Sigmoid colon (tissue), 7 donors: Measurements from ENCODE around the gene ATP10A. TPM values are rescaled to one million over a fixed set of nuclear protein-coding genes. Genes with fewer than 3 reads are reported as not detected.

Source experiments
- DNase-seq: peaks from one replicate; pipeline ENCODE4 v3.0.0-alpha.2; 2019
- H3K27ac ChIP-seq, 4 donors: fragments of 200-600 bp; sonication (generic); one replicate each; pipeline ENCODE4 v1.5.1; 2016 to 2019; ENCODE audit warnings: mild to moderate bottlenecking in 1 of 4
- H3K27me3 ChIP-seq, 3 donors: fragments of 200-600 bp; sonication (generic); one replicate each; pipeline ENCODE4 v1.5.1; 2019; ENCODE audit warnings: mild to moderate bottlenecking in 1 of 3
- H3K36me3 ChIP-seq, 4 donors: fragments of 200-600 bp; sonication (generic); one replicate each; pipeline ENCODE4 v1.5.1; 2016 to 2019
- H3K4me1 ChIP-seq, 4 donors: fragments of 200-600 bp; sonication (generic); one replicate each; pipeline ENCODE4 v1.5.1; 2017 to 2019
- H3K4me3 ChIP-seq, 4 donors: fragments of 200-600 bp; sonication (generic); one replicate each; pipeline ENCODE4 v1.5.1; 2017 to 2019; ENCODE audit warnings: mild to moderate bottlenecking in 2 of 4, moderate library complexity in 1 of 4
- H3K9me3 ChIP-seq, 4 donors: fragments of 200-600 bp in 3 of 4; sonication (generic) in 3 of 4; one replicate each; pipeline versions ENCODE4 v1.5.1 to v1.6.1; 2013 to 2019
- CTCF ChIP-seq, 4 experiments: fragments of 450-650 bp in 3 of 4; fragments of 200-600 bp in 1 of 4; IDR thresholded peaks; one replicate each; pipeline ENCODE4 v1.5.1; 2016 to 2019; ENCODE audit warnings: antibody characterized with exemption in 4 of 4, mild to moderate bottlenecking in 3 of 4, moderate library complexity in 2 of 4
- EP300 ChIP-seq, 4 donors: sonication (generic); formaldehyde crosslinking; IDR thresholded peaks; one replicate each; pipeline ENCODE4 v1.6.1; 2017; ENCODE audit warnings: antibody characterized with exemption in 4 of 4
- POLR2A ChIP-seq, 2 donors: fragments of 450-650 bp; IDR thresholded peaks; one replicate each; pipeline ENCODE4 v1.6.1; 2016; ENCODE audit warnings: antibody characterized with exemption in 2 of 2, mild to moderate bottlenecking in 2 of 2, moderate library complexity in 2 of 2
- POLR2AphosphoS5 ChIP-seq, 4 donors: sonication (generic); formaldehyde crosslinking; IDR thresholded peaks; one replicate each; pipeline ENCODE4 v1.6.1; 2017; ENCODE audit warnings: antibody characterized with exemption in 4 of 4
- WGBS, 2 donors: extraction: QIAGEN DNeasy Blood & Tissue Kit; methylation state at CpG; one replicate each; pipeline ENCODE4 v1.1.7; 2013; 5-methylcytosine and 5-hydroxymethylcytosine counted together
- intact Hi-C: fragments of 100-400 bp; cut with DNase I; formaldehyde crosslinking; loops from one replicate; pipeline ENCODE4 v1.15.1; 2023
- polyA plus RNA-seq, 3 donors: library from polyadenylated mRNA; stranded (reverse); fragments of 200-250 nt; gene quantifications; one replicate each; pipeline ENCODE4 v1.2.3, GENCODE V29; 2013
- total RNA-seq, 4 donors: library from RNA; depleted of rRNA; stranded (reverse); fragments of >200 nt; gene quantifications; one replicate each; pipeline ENCODE4 v1.1.0, GENCODE V29; 2016
- donor health status: healthy with polysubstance abuse.
- donor health status: Bipolar disorder and iron deficiency.
- donor health status: healthy.

ATP10A gene
- total and polyA plus RNA-seq, 7 donors, result 0.23 to 7.7 (median 2.9) TPM

GRCh38 chr15:25785641-25786025, 77.5 kb downstream of the ATP10A start:
- H3K36me3 ChIP-seq, result no peaks in the 10 kb centered on the region
- DNase-seq, result peak; percentile 57
- H3K27me3 ChIP-seq, result no peaks in the 10 kb centered on the region
- no peak overlapping the region for H3K4me3 ChIP-seq
- peak overlapping the region in 2 of 4 donors; percentile 73 to 74 for H3K27ac ChIP-seq
- no peaks in the 10 kb centered on the region for H3K9me3 ChIP-seq
- WGBS, 2 donors, result 73 to 77% methylated on average over 9 of the region's 9 CpGs
- TF ChIP-seq EP300 (IDR thresholded peaks at IDR 0.05) (no peak), CTCF (IDR thresholded peaks at IDR 0.05) (no peak), POLR2AphosphoS5 (IDR thresholded peaks at IDR 0.05) (no peak), POLR2A (IDR thresholded peaks at IDR 0.05) (no peak)
- intact Hi-C loops, result loop anchor here (5.0 kb wide), 1 partner anchor 47 kb away; no protein-coding TSS in a partner anchor
- H3K4me1 ChIP-seq, result peaks cover 0 to 69% (median 64%) of the 10 kb centered on the region in 4 donors

GRCh38 chr15:25784876-25785640, 78.1 kb downstream of the ATP10A start:
- H3K9me3 ChIP-seq, result no peaks in the 10 kb centered on the region
- intact Hi-C loops, result loop anchor here (5.0 kb wide), 1 partner anchor 47 kb away; no protein-coding TSS in a partner anchor
- no peak for TF ChIP-seq CTCF (IDR thresholded peaks at IDR 0.05)
- TF ChIP-seq POLR2AphosphoS5 (IDR thresholded peaks at IDR 0.05), result no peak
- TF ChIP-seq POLR2A (IDR thresholded peaks at IDR 0.05), result no peak
- no peak for TF ChIP-seq EP300 (IDR thresholded peaks at IDR 0.05)
- no peaks in the 10 kb centered on the region for H3K27me3 ChIP-seq
- WGBS, 2 donors, result 90 to 91% methylated on average over 17 of the region's 17 CpGs
- H3K27ac ChIP-seq, result peak overlapping the region in 3 of 4 donors; percentile 59 to 74 (median 73)
- peaks cover 0 to 5% (median 0%) of the 10 kb centered on the region in 4 donors for H3K36me3 ChIP-seq
- no peak overlapping the region for H3K4me3 ChIP-seq
- H3K4me1 ChIP-seq, result peaks cover 0 to 63% (median 58%) of the 10 kb centered on the region in 4 donors
- DNase-seq, result peak; percentile 58

GRCh38 chr15:25783607-25784540, 79.3 kb downstream of the ATP10A start:
- Histone ChIP-seq H3K27ac (peak overlapping the region; percentile 31 to 74 (median 66)), H3K4me3 (no peak overlapping the region), H3K36me3 (peaks cover 0 to 7% (median 0%) of the 10 kb centered on the region in 4 donors), H3K9me3 (no peaks in the 10 kb centered on the region), H3K4me1 (peaks cover 0 to 53% (median 46%) of the 10 kb centered on the region in 4 donors), H3K27me3 (no peaks in the 10 kb centered on the region)
- TF ChIP-seq CTCF (IDR thresholded peaks at IDR 0.05) (peak in 1 of 4 experiments; percentile 25), EP300 (IDR thresholded peaks at IDR 0.05) (no peak)
- intact Hi-C loops, result no loop called here
- WGBS, 2 donors, result 75 to 76% methylated on average over 19 of the region's 19 CpGs
- peak; percentile 54 for DNase-seq

GRCh38 chr15:25783134-25783533, 80.0 kb downstream of the ATP10A start:
- Histone ChIP-seq H3K4me3 (no peak overlapping the region), H3K36me3 (peaks cover 0 to 7% (median 0%) of the 10 kb centered on the region in 4 donors), H3K27ac (peak overlapping the region in 2 of 4 donors; percentile 73 to 74), H3K9me3 (no peaks in the 10 kb centered on the region), H3K4me1 (peaks cover 0 to 45% (median 39%) of the 10 kb centered on the region in 4 donors), H3K27me3 (no peaks in the 10 kb centered on the region)
- TF ChIP-seq POLR2A (IDR thresholded peaks at IDR 0.05), result no peak
- TF ChIP-seq CTCF (IDR thresholded peaks at IDR 0.05), result no peak
- TF ChIP-seq EP300 (IDR thresholded peaks at IDR 0.05), result no peak
- no peak for TF ChIP-seq POLR2AphosphoS5 (IDR thresholded peaks at IDR 0.05)
- 80 to 93% methylated on average over 3 of the region's 3 CpGs for WGBS, 2 donors
- intact Hi-C loops, result no loop called here
- DNase-seq, result peak; percentile 40
